Measurements from ENCODE around the gene UNC13D.
A peak's percentile ranks its signal among the peaks of the same experiment; 100 is the strongest.
"Not testable (repeated sequence)": the region's sequence is repeated elsewhere in the genome, so short reads cannot be mapped to it uniquely, and the experiment has no call there.

Gene UNC13D

GRCh38 chr17:75843577-75844529 is at the start of gene UNC13D:
Gene UNC13D (minus strand): TSS chr17:75844404. CDS start chr17:75844337, 67 bp downstream.
- peak; percentile 76 for DNase-seq

DNA sequence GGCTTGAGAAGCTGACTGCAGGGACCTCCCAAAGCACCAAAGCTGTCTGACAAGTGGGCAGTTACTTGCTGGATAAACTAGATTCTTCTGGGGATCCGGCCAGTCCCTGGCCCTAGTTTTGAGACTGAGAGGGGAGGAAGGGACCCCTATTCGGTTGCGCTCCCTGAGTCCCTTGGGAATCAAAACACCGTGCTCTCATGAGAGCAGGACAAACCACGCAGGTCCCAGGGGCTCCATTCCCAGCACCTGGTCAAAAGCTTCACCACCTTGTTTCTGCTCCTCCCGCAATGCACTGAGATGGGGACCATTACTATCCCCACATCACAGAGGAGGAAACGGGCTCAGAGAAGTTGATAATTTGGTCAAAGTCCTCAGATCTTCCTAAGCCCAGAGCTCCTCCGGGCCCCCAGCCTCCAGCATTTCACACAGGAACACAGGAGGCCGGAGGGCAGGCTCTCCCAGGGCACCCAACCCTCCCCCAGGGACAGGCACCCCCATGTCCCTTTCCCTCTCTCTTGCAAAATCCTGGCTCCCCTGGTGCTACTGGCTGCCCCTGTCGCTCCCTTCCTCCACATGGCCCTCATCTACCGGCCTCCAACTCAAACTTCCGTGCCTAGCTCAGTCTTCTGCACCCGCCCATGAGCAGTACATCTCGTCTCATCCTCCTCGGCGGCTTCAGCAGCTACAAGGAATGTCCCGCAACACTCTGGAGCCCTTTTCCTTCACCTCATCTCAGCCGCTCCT is 49.3 kb upstream of the UNC13D start:
- DNase-seq = no peak

DNA sequence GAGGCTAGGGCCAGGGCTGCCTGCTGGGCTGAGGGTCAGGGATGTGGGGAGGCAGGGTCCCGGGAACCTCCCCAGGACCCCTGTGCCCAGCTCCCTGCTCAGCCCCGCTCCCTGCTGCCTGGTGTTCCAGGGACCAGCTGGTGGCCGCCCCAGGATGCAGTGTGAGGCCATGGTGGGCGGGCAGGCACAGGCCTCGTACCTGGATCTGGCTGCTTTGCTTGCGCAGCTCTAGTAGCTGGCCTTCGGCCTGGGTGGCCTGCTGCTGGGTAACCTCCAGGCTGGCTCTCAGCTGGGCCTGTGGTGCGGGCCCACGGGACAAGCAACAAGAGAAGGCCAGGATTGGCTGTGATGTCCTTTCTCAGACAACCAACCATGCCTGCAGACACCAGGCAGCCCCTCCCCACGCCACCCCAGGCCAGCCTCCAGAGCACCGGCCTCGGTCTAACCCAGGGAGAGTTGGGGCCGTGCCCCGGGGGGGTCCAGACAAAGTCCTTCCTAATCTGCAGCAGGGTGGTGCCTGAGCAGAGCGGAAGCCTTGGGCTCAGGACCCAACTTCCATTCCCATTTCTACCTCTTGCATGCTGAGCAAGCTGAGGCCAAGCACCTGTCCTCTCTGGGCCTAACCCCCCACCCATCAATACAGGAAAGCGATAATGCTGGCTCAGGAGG is 48.5 kb upstream of the UNC13D start:
- DNase-seq = no peak

DNA sequence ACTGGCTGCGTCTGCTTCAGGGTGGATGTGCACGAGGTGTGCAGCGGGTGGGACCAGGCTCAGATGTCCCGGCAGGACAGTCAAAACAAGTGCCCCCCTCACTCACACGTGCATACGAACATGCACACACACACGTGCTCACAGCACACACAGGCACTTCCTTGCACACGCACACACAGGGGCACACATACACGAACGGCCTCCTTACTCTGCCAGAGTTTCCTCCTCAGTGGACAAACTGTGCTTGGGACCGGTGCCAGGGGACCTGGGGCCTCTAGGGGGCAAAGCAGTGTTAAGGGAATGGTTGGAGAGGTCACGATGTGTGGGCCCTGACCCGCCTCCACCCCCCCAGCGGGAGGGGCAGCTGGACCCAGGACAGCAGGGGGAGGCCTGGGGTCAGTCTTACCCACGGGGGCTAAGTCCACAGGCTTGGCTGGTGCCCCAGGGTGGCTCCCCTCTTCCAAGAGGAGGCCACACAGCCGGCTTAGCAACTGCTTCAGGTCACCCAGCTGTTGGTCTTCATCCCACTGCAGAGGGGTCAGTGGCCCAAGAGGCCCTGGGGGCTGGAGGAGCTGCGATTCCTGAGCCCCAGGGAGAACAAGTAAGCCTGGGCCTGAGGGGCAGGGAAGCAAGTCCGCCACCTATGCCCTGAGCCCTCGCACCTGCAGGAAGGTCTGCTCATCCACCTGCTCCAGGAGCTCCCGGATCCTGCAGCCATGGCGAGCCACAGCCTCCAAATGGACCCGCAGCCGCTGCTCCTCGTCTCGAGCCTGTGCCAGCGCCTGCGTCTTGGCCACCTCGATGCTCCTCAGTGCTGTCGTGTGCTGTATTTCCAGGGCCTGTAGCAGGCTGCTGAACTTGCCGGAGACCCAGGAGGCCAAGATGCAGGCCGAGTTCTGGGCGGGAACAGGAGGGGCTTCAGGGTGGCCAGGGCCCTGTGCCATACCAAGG is 47.7 kb upstream of the UNC13D start:
- no peak for DNase-seq

- no peak for DNase-seq
Measured at GRCh38 chr17:75891022-75891604, 46.9 kb upstream of the UNC13D start.

DNA sequence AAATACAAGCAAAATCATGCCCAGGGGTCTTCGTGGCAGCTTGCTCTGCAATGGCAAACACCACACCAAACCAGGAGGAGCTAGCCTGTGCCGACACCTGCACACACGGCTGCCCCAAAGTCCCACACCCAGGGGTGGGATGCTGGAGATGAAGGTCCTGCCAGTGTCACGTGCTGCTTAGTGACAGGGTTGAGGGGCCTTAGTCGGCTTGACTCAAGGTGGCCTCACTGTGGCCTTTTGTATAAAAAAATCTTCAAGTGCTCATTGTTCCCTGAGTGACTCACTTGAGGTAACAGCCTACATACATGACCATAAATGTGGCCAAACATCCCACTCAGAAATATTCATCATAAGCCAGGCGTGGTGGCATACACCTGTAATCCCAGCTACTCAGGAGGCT is 45.2 kb upstream of the UNC13D start:
- no peak for DNase-seq

DNA sequence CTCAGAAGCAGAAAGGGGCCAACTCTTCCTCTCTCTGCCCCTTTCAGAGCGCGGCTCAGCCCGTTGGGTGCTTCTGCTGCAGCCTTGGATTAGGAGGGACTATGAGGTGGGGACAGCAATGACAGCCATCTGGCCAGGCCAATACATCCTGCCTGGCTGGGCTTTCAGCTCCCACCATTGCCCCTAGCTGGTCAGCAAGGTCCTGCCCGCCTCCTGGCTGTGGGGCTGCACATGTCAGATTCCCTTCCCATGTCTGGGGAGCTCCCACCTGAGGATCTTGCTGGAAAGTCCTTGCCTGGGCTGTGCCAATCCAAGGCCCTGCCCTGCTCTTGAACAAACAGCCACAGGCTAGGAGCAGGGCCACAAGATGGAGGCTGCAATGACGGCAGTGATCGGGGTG is 44.3 kb upstream of the UNC13D start:
- no peak for DNase-seq

- not testable (repeated sequence) for DNase-seq
Measured at GRCh38 chr17:75885860-75886259, 41.7 kb upstream of the UNC13D start.

DNA sequence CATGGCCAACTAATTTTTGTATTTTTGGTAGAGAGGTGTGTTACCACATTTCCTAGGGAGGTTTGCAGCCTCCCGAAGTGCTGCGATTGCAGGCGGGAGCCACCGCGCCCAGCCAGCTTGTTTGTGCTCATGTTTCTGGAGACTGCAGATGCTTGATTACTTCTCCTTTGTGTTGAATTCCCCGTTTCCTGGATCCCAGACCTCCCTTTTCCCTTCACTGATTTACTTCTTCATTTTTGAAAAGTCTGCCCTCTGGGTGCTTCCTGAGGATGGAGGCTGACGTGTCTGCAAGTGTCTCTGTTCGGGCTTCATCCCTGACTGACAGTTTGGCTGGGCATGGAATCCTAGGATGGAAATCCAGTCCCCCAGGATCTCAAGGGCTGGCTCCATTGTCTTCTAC is 41.2 kb upstream of the UNC13D start:
- no peak for DNase-seq

GRCh38 chr17:75881678-75882454 is 37.7 kb upstream of the UNC13D start:
- peak; percentile 40 for DNase-seq

GRCh38 chr17:75880266-75880665 is 36.1 kb upstream of the UNC13D start:
- no peak for DNase-seq

GRCh38 chr17:75878174-75878998 is 34.2 kb upstream of the UNC13D start, which contains the start of gene TRIM47:
Gene TRIM47 (minus strand): TSS chr17:75878581. CDS start chr17:75878548, 33 bp downstream.
- no peak for DNase-seq

- peak; percentile 72 for DNase-seq
Measured at GRCh38 chr17:75877752-75878173, 33.6 kb upstream of the UNC13D start.

- no peak for DNase-seq
Measured at GRCh38 chr17:75876938-75877751, 32.9 kb upstream of the UNC13D start.

DNA sequence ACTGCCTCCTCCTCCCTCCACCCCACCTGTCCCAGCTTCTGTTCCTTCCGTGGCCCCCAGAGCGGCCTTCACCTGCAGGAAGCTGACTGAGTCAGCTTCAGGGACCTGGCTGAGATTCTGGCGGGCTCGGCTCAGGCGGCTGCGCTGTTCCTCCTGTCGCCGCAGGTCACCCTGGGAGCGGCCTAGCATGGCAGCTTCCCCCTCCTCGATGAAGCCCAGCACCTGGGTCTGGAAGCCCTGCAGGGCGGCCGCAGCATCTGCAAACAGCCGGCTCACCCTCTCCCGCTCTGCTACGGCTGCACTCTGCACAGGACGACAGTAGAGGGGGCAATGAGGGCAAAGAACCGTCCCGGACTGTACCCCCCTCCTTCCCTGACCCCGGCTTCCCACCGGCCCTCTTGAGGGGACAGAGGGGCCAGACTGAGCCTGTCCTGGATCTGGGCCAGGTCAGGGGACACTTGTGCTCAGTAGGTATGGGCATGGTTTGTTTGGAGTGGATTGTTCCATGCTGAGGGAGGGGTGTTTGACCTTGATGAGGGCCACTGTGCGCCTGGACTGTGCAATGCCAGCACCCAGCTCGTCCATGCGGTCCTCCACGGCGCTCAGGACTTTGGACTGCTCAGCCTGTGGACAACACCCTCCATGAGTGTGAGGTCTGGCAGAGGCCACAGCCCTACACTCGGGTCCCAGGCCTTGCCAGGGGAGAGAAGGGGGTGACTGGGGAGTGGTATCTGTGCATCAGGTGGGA is 32.2 kb upstream of the UNC13D start:
- peak; percentile 82 for DNase-seq

DNA sequence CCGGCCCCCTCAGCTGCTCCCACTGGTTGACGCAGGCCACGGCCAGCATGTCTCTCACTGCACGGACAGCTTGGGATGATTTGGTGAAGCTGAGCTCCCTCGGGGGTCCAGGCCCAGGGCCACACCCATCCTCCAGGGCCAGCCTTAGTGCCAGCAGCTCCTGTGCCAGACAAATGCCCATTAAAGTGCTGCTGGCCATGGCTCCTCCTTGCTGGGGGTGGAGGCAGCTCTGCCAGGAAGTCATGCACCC is 31.7 kb upstream of the UNC13D start:
- DNase-seq = no peak

DNA sequence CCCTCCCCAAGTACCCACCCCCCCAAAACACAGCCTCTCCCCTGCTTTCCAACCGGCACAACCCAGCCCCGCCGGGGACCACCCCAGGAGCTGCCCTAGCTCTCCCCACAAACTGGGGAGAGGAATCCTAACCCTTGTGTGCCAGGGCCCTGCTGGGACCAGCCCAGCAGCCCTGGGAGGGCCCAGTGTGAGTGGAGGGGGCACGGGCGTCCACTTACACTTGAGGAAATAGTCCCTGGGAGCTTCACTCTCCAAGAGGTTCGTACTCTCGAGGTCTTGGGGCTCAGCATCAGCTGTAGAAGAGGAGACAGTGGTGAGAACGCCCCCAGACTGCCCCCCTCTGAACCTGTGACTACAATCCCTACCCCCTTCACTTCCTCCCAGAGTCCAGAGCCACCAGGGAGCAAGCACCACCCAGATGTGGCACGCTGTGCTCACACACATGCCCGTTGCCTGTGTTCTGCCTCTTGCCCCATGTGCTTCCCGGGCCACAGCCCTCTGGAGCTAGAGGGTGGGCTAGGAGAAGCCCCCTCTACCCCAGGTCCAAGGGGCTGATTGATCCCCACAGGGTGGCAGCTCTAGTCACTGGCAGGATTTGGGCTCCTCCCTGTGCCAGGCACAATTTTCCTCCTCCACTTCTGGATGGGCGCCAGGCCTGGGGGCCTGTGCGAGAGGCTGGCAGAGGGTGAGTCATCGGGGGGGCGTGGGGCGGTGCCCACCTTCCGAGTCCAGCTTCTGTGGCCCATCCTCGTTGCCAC is 31.2 kb upstream of the UNC13D start:
- DNase-seq = no peak

All from CD4-positive, alpha-beta T cell treated with Interleukin-17A for 1 hour (primary cell).